Progenitor cell of endocrine pancreas (in vitro differentiated cells): Measurements from ENCODE around the gene KIF18B. TPM values are rescaled to one million over a fixed set of nuclear protein-coding genes. Genes with fewer than 3 reads are reported as not detected.
A peak's percentile ranks its signal among the peaks of the same experiment; 100 is the strongest.

ENCODE experiments used
- DNase-seq: peaks from one replicate; pipeline ENCODE4 v3.0.0; 2021; ENCODE audit warnings: low spot score; ENCODE audit not compliant: unreplicated experiment
- H3K27ac Mint-ChIP-seq: 2 replicates; pipeline ENCODE4 v1.8.0; 2021; ENCODE audit warnings: mild to moderate bottlenecking, moderate library complexity, mixed read lengths
- H3K27me3 Mint-ChIP-seq: 2 replicates; pipeline ENCODE4 v1.8.0; 2021; ENCODE audit warnings: mixed read lengths
- H3K36me3 Mint-ChIP-seq: 2 replicates; pipeline ENCODE4 v1.8.0; 2022; ENCODE audit warnings: mixed read lengths; ENCODE audit not compliant: insufficient read depth
- H3K4me1 Mint-ChIP-seq: 2 replicates; pipeline ENCODE4 v1.8.0; 2021; ENCODE audit warnings: low read depth, mixed read lengths
- H3K4me3 Mint-ChIP-seq: 2 replicates; pipeline ENCODE4 v1.8.0; 2021; ENCODE audit warnings: low read depth, mild to moderate bottlenecking, moderate library complexity, mixed read lengths
- H3K9me3 Mint-ChIP-seq: 2 replicates; pipeline ENCODE4 v1.8.0; 2021; ENCODE audit warnings: low read depth, mixed read lengths
- CTCF ChIP-seq: fragments of 200-600 bp; sonication (generic); IDR thresholded peaks from one replicate; pipeline ENCODE4 v1.5.0; 2021; ENCODE audit warnings: antibody characterized with exemption, mild to moderate bottlenecking; ENCODE audit not compliant: unreplicated experiment
- total RNA-seq: library from RNA; stranded (reverse); gene quantifications from 2 replicates; pipeline ENCODE4 v1.2.1, GENCODE V29; 2021

Gene KIF18B
- total RNA-seq, 1 donor from 2014 or later: 27.7 TPM

- no peak for DNase-seq
- H3K27ac Mint-ChIP-seq: peak overlapping the region; percentile 50
- no peaks in the 10 kb centered on the region for H3K27me3 Mint-ChIP-seq
- peaks cover 9% of the 10 kb centered on the region for H3K4me1 Mint-ChIP-seq
- no peak for TF ChIP-seq CTCF
- no peak overlapping the region for H3K4me3 Mint-ChIP-seq
- peaks cover 12% of the 10 kb centered on the region for H3K36me3 Mint-ChIP-seq
- no peaks in the 10 kb centered on the region for H3K9me3 Mint-ChIP-seq
Observed at GRCh38 chr17:44940317-44940716, 7.3 kb downstream of the KIF18B start.

- no peak for DNase-seq
- Mint-ChIP-seq H3K36me3 (peaks cover 14% of the 10 kb centered on the region), H3K27me3 (no peaks in the 10 kb centered on the region), H3K9me3 (no peaks in the 10 kb centered on the region), H3K27ac (no peak overlapping the region), H3K4me1 (peaks cover 2% of the 10 kb centered on the region), H3K4me3 (no peak overlapping the region)
- TF ChIP-seq CTCF: no peak
Observed at GRCh38 chr17:44935116-44935515, 12.5 kb downstream of the KIF18B start.

GRCh38 chr17:44934745-44935105 lies 12.8 kb downstream of the KIF18B start:
- H3K9me3 Mint-ChIP-seq: no peaks in the 10 kb centered on the region
- H3K27ac Mint-ChIP-seq: no peak overlapping the region
- no peak overlapping the region for H3K4me3 Mint-ChIP-seq
- no peaks in the 10 kb centered on the region for H3K4me1 Mint-ChIP-seq
- no peaks in the 10 kb centered on the region for H3K27me3 Mint-ChIP-seq
- H3K36me3 Mint-ChIP-seq: peaks cover 13% of the 10 kb centered on the region
- no peak for TF ChIP-seq CTCF
- DNase-seq: no peak

GRCh38 chr17:44933824-44934744 lies 13.5 kb downstream of the KIF18B start:
- Mint-ChIP-seq H3K4me3 (no peak overlapping the region), H3K36me3 (peaks cover 11% of the 10 kb centered on the region), H3K4me1 (no peaks in the 10 kb centered on the region), H3K27me3 (no peaks in the 10 kb centered on the region), H3K27ac (no peak overlapping the region), H3K9me3 (no peaks in the 10 kb centered on the region)
- no peak for TF ChIP-seq CTCF
- DNase-seq: no peak

- no peak for DNase-seq
- Mint-ChIP-seq H3K36me3 (peaks cover 5% of the 10 kb centered on the region), H3K4me3 (no peak overlapping the region), H3K27me3 (no peaks in the 10 kb centered on the region), H3K27ac (no peak overlapping the region), H3K9me3 (no peaks in the 10 kb centered on the region), H3K4me1 (no peaks in the 10 kb centered on the region)
- TF ChIP-seq CTCF: no peak
Observed at GRCh38 chr17:44932787-44933097, 14.8 kb downstream of the KIF18B start.
